HUES48 (cell line): ENCODE data around the gene GRM5.
"Not testable (repeated sequence)": the region's sequence is repeated elsewhere in the genome, so short reads cannot be mapped to it uniquely, and the experiment has no call there.

Experiments used
- H3K27ac ChIP-seq: one replicate; pipeline ENCODE4 v1.7.0; 2013; ENCODE audit warnings: low read depth, low read length, inconsistent platforms
- H3K27me3 ChIP-seq: 2 replicates; pipeline ENCODE4 v1.6.1; 2013; ENCODE audit warnings: mild to moderate bottlenecking, low read length; ENCODE audit not compliant: control insufficient read depth, insufficient read depth
- H3K36me3 ChIP-seq: 2 replicates; pipeline ENCODE4 v1.6.1; 2013; ENCODE audit warnings: low read length; ENCODE audit not compliant: control insufficient read depth, insufficient read depth
- H3K4me1 ChIP-seq: 2 replicates; pipeline ENCODE4 v1.6.1; 2013; ENCODE audit warnings: mild to moderate bottlenecking, low read length; ENCODE audit not compliant: control insufficient read depth, insufficient read depth
- H3K4me3 ChIP-seq: 2 replicates; pipeline ENCODE4 v1.5.1; 2013; ENCODE audit warnings: mild to moderate bottlenecking, low read depth, low read length
- H3K9ac ChIP-seq: 2 replicates; pipeline ENCODE4 v1.6.1; 2013; ENCODE audit warnings: mild to moderate bottlenecking, low read depth, low read length, moderate library complexity
- H3K9me3 ChIP-seq: 2 replicates; pipeline ENCODE4 v1.6.1; 2013; ENCODE audit warnings: low read length; ENCODE audit not compliant: control insufficient read depth, insufficient read depth

The GRM5 gene

DNA sequence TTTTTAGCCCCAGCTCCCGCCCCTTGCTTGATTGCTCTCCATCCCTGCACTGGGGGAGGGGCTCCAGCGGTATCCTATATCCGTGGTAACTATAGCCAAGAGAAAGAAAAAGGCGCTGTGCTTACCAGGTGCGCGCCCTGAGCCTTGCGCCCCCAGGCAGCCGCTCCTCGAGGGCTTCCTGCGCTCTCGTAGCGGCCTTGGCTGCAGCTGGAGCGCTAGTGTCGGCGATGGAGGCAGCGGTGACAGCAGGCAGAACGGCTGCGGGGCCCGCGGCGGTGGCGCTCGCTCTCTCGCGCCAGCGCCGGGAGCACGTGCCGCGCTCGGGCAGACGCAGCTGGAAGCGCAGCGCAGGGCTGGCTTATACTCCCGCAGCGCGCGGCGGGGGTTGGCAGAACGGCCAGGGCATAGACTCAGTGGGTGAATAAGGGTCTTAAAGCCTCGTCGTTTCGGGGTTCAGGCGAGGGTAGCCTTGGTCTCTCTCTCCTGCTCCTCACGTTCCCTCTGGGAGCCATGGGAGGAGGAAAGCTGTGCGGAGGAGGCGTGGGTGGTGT lies at the start of gene GRM5:
TSS of gene GRM5 (minus strand) at position 332 of the 551 bp plus-strand sequence. CDS start 18,110 bp downstream, outside the sequence.
- H3K4me1 ChIP-seq, H3K27ac ChIP-seq, H3K9ac ChIP-seq, H3K9me3 ChIP-seq, H3K36me3 ChIP-seq: not testable (repeated sequence)
- Histone ChIP-seq H3K4me3 (peak within 1 kb of the TSS; percentile 51), H3K27me3 (peaks cover 58% of the 10 kb centered on the region)

DNA sequence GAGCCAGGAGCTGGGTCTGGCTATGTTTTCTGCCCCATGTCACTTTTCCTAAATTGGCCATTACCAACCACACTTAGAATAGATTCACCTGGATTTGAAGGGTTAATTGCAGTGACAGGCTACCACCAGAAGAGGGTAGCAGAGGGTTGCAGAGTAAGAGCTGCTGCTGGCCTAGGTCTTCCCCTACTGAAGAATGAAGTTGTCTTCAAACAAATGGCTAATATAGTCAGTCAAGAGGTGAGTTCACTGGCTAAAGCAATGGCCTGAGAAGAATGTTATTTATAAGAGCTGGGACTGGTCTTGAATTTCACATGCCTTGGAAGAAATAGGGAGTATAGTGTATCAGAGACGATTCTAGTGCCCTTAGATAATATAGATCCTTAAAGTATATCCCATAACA lies 32.2 kb upstream of the GRM5 start:
- not testable (repeated sequence) for H3K36me3 ChIP-seq, H3K9me3 ChIP-seq, H3K4me1 ChIP-seq, H3K27ac ChIP-seq, H3K9ac ChIP-seq, H3K4me3 ChIP-seq, H3K27me3 ChIP-seq

GRCh38 chr11:89093806-89094205 lies 28.0 kb upstream of the GRM5 start:
- not testable (repeated sequence) for H3K27me3 ChIP-seq, H3K9me3 ChIP-seq, H3K36me3 ChIP-seq, H3K4me3 ChIP-seq, H3K9ac ChIP-seq, H3K27ac ChIP-seq, H3K4me1 ChIP-seq

- not testable (repeated sequence) for H3K9me3 ChIP-seq, H3K4me1 ChIP-seq, H3K27ac ChIP-seq, H3K9ac ChIP-seq, H3K4me3 ChIP-seq, H3K36me3 ChIP-seq, H3K27me3 ChIP-seq
These were observed 19.2 kb upstream of the GRM5 start for GRCh38 chr11:89084951-89085350.

- not testable (repeated sequence) for H3K9ac ChIP-seq, H3K4me3 ChIP-seq, H3K9me3 ChIP-seq, H3K36me3 ChIP-seq, H3K27ac ChIP-seq, H3K4me1 ChIP-seq
- peaks cover 18% of the 10 kb centered on the region for H3K27me3 ChIP-seq
These were observed 5.1 kb upstream of the GRM5 start for GRCh38 chr11:89070911-89071310.

GRCh38 chr11:89067264-89067663 lies 1.5 kb upstream of the GRM5 start:
- Histone ChIP-seq H3K4me3 (no peak overlapping the region), H3K9me3 (no peaks in the 10 kb centered on the region), H3K4me1 (no peaks in the 10 kb centered on the region), H3K27me3 (peaks cover 54% of the 10 kb centered on the region), H3K27ac (no peak overlapping the region), H3K9ac (no peak overlapping the region), H3K36me3 (no peaks in the 10 kb centered on the region)

DNA sequence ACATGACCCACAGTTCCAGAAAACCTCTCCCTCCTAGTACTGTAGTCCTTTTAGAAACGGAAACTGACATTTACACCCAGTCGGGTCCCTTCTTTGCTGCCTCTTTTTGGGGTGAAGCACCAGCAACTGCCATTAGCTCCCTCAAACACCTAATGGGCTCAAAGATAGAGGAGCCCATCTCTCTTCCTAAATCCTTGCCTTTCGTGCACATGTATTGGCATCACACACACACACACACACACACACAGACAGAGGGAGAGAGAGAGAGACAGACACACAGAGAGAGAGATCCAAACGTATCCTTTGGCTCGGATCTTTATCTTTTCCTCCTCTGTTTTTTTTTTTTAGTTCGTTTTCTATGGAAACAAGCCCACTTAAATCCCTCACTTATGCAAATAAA lies 716 bp downstream of the GRM5 start:
- Histone ChIP-seq H3K9me3 (no peaks in the 10 kb centered on the region), H3K4me1 (no peaks in the 10 kb centered on the region), H3K9ac (no peak overlapping the region), H3K27ac (no peak overlapping the region), H3K27me3 (peaks cover 58% of the 10 kb centered on the region), H3K4me3 (peak overlapping the region; percentile 51), H3K36me3 (no peaks in the 10 kb centered on the region)

GRCh38 chr11:89063481-89063951 lies 2.3 kb downstream of the GRM5 start:
- Histone ChIP-seq H3K4me3 (peak overlapping the region; percentile 43; the same call in 1 of the 2 replicates), H3K27me3 (peaks cover 58% of the 10 kb centered on the region)
- H3K36me3 ChIP-seq, H3K4me1 ChIP-seq, H3K9ac ChIP-seq, H3K27ac ChIP-seq, H3K9me3 ChIP-seq: not testable (repeated sequence)

DNA sequence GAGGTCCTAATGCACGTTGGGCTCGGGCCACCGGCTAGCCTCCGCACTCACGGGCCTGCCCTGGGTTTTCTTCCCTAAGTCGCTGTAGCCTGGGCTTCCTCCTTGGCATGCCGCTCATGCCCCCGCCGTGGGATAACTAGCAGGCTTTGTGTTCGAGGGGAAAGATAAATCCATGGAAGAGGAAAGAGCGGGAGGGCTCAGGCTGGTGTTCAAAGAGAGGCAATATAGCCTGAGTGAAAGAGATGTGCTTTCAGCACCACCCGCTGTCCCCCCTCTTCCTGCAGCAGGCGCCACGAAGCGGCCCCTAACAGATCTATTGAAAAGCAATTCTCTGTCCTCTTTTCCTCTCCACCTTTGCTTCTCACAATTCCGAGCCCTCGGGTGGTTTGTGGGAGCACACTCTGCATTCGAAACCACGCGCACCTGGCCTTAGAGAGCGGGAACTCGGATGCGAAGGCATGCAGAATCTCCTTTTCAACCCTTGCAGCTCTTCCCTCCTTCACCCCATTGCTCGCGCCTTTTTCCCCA lies 2.9 kb downstream of the GRM5 start:
- H3K36me3 ChIP-seq, H3K4me1 ChIP-seq, H3K9ac ChIP-seq, H3K9me3 ChIP-seq, H3K27ac ChIP-seq: not testable (repeated sequence)
- H3K4me3 ChIP-seq: peak overlapping the region; percentile 43
- peaks cover 58% of the 10 kb centered on the region for H3K27me3 ChIP-seq

- H3K27me3 ChIP-seq: peaks cover 49% of the 10 kb centered on the region
- H3K36me3 ChIP-seq, H3K9ac ChIP-seq, H3K27ac ChIP-seq, H3K9me3 ChIP-seq, H3K4me3 ChIP-seq, H3K4me1 ChIP-seq: not testable (repeated sequence)
These were observed 3.9 kb downstream of the GRM5 start for GRCh38 chr11:89061839-89062238.

DNA sequence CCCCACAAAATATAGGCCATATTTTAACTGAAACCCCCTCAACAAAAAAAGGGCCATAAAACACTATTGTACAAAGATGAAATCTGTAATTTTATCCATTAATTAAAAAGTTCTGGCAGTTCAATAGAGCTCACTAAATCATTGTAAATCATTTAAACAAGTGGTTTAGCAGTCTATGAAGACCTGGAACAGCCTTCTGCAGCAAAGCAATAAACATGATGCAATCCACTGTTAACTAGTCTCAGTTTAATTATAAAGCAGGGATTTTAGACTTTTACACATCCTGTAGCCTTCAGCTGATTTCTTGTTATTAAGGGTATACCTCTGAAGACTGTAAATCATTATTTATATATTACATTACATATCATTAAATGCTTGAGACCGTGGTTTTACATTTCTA lies 8.4 kb downstream of the GRM5 start:
- not testable (repeated sequence) for H3K27me3 ChIP-seq, H3K36me3 ChIP-seq, H3K4me3 ChIP-seq, H3K4me1 ChIP-seq, H3K9me3 ChIP-seq, H3K27ac ChIP-seq, H3K9ac ChIP-seq
